OCI-M1 (cell line): Measurements from ENCODE around the gene RFXANK.
"Not testable (repeated sequence)": the region's sequence is repeated elsewhere in the genome, so short reads cannot be mapped to it uniquely, and the experiment has no call there.

ENCODE experiments used
- DNase-seq: peaks from one replicate; lab custom pipeline; 2025; lab: John Stamatoyannopoulos, UW

The RFXANK gene, protein sequence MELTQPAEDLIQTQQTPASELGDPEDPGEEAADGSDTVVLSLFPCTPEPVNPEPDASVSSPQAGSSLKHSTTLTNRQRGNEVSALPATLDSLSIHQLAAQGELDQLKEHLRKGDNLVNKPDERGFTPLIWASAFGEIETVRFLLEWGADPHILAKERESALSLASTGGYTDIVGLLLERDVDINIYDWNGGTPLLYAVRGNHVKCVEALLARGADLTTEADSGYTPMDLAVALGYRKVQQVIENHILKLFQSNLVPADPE

DNA sequence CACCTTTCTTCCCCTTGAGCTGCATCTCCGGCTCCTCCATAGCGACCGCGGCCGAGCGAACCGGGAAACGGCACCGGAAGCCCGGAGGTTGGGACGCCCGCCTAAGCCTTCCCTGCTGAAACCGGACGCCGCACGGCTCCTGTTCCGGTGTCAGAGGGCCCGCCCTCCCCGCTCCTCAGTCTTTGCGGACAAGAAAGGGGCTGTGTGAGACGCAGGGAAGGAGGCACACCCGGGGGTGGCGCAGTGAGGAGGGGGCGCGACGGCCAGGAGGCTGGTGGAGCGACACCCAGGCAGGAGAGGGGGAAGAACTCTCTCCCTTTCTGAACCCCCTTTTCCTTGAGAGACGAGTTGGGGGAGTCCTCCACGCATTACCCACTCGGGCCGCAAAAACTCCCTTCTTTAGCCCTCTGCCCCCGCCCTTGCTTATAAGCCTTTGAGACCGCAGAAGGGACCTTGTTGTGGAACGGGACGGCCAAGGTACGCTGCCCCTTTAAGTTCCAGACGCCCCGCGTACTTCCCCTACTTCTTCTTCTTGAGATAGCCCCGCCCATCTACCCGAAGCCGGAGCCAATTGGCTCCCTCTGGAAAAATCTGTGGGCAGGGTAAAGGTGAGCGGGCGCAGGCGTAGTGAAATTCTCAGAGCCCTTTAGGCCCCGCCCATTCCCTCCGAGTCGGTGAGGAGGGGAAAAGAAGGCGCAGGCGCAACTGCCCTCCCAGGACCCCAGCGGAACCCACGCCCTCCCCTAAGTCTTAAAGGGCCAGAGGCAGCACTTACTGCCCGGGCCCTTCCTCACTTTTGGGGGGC is at the start of gene RFXANK, which contains the start of gene BORCS8:
Gene RFXANK (plus strand): TSS at position 181 of the 805 bp plus-strand sequence. CDS start 1,689 bp downstream, outside the sequence.
Gene BORCS8 (minus strand): TSS at position 75 of the 805 bp plus-strand sequence. CDS start 35 bp downstream, at position 40.
- DNase-seq: peak; percentile 99

DNA sequence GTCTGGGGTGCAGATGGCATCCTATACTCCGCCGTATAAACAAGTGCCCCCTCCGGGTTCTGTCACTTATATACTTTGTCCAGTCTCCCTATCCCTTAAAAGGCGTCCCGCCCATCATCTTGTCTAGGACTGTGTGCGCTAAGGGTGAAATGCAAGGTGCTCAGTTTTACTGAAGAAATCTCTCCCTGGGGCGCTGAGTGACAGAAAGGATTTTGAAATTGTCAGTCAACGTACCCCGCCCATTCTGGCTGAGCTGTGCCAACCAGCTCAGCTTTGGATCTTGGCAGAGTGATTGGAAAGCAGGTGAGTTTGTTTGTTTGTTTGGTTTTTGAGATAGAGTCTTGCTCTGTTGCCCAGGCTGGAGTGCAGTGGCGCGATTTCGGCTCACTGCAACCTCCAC is 49.7 kb upstream of the RFXANK start:
- DNase-seq: no peak

DNA sequence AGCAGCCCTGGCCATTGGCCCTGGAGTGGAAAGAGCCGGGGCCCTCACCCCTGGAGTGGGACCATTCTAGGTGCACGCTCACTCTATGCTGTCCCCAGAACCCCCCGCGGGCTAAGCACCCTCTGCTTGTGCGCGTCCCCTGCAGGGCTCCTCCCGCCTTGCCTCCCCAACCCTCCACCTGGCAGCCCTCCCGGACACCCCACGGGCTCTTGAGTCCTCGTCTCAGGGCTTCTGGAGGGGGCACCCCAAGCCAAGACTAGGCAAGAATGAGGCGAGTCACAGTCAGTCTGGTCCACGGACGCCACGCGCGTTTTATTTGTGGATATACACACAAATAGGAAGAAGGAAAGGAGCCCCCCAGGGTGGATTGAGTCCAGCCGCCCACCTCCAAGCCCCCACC is 46.8 kb upstream of the RFXANK start:
- DNase-seq: no peak

GRCh38 chr19:19145684-19146608 is 46.1 kb upstream of the RFXANK start:
- DNase-seq: peak; percentile 87

DNA sequence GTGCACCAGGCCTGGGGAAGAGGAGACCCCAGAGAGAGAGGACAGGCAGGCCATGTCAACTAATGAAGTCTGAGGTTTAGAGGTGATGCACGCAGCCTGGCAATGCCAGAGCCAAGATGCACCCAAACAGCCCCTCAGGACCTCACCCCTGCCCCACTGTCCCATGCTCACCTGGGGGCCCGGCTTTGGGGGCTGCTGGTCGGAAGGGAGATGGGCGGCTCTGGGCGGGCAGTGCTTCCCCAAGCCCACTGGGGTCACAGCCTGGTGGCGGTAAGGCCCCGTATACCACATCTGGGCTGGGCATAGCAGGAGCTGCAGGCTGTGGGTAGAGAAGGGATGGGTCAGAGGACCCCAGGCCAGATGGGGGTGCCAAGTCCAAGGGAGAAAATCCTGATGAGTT is 45.2 kb upstream of the RFXANK start:
- no peak for DNase-seq

DNA sequence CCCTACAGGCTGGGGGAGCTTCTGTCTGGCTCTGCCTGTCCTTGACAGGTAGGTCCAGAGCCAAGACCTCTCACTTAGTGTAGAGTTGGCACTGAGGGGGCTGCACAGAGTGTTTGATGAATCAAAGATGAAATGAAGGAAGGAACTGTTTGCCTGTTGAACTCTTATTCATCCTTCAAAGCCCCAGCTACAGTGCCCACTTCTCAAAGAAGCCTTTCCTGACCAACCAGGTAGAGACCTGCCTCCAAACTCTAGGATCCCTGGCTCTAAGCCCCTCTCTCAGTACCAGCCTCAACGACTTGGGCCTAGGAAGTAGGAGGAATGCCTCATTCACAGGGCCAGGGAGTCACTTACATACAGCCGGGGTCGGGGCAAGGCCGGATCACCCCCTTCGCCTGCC is 44.7 kb upstream of the RFXANK start:
- no peak for DNase-seq

- not testable (repeated sequence) for DNase-seq
Measured at GRCh38 chr19:19148504-19148903, 43.6 kb upstream of the RFXANK start.

DNA sequence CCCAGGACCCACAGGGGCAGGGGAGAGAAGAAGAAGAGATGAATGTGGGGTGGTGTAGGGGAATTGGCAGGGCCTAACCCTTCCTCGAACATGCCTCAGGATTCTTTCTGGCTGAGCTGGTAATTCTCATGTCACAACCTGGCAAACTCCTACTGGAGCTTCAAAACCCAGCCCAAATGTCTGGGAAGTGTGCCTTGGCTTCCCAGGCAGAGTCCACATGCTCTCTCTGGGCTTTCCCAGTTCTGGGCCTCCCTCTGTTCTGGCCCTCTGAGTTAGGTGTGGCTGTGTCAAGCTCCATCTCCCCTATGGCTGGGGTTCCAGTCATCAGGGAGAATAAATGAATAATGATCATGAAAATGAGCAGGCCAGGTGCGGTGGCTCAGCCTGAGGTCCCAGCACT is 42.6 kb upstream of the RFXANK start:
- DNase-seq: no peak

DNA sequence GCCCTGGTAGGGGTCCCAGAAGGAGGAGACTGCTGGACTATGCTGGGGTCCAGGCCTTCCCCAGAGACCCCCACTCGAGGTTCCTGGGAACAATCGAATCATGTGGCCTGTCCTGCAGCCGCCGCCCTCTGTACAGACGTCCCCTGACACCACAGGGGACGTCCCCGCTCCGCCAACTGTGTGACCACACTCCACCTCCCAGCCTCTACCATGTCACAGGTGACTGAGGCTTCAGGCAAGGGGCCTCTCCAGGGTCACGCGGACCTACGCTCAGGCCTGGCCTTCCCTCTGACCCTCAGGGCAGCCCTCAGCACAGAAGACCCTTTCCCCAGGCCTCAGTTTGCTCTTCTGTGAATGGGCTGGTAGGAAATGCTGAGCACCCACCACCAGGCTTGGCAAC is 40.6 kb upstream of the RFXANK start:
- no peak for DNase-seq

- DNase-seq: no peak
Measured at GRCh38 chr19:19152668-19153384, 39.2 kb upstream of the RFXANK start.

- no peak for DNase-seq
Measured at GRCh38 chr19:19154768-19155494, 37.1 kb upstream of the RFXANK start.

GRCh38 chr19:19155495-19156219 is 36.4 kb upstream of the RFXANK start:
- no peak for DNase-seq

DNA sequence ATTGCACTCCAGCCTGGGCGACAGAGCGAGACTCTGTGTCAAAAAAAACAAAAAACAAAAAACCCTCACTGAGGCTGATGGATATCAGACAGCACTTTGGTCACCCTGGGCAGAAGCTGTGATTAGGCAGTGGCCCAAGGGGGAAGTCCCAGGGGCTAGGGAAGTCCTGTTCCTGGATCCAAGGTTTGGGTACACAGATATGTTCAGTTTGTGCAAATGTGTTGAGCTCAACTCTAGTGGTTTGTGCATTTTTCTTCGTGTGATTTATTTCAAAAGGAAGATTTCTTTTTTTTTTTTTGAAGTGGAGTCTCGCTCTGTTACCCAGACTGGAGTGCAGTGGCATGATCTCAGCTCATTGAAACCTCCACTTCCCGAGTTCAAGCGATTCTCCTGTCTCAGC is 34.2 kb upstream of the RFXANK start:
- no peak for DNase-seq

DNA sequence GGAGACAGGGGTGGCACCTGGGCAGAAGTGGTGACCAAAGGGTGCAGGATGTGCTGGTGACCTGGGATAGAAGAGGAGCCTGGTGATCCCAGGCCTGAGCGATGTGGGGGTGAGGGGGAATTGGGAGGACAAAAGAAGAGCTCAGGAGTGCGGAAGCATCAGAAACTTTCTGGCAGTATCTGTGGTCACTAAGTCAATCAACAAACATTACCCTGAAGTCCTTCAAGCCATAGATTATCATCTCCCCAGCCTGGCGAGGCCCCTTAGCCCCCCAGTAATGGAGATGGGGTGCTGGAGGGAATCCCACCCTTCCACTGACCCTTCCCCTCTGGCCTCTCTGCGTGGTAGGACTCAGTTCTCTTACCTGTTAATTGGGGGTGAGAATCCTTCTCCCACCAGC is 32.5 kb upstream of the RFXANK start:
- DNase-seq: no peak

DNA sequence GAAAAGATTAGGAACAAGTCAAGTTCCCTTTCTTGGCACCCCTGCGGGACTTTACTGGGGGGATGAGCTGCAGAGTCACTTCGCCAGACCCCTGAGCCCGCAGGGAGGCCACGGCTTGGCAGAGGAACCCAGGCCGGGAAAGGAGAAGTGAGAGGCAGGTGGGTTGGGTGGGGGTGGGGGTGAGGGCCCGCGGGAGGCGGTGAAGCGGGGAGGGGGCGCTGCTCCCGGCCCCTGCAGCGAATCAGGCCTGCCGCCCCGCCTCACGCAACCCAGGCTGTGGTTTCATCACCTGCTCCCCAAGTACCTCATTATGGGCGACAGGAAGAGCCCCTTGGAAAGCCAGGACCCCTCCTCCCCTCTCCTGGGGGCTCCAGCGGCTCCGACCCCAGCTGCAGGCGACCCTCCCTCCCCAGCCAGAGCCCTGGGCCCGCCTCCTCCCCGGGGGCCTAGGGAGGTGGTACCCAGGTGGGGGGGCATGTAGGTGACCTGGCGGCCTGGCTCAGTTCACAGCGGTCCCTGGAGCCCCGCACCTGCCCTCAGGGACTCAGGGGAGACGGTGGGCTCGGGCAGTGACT is 31.5 kb upstream of the RFXANK start:
- DNase-seq: no peak

- DNase-seq: no peak
Measured at GRCh38 chr19:19162495-19162894, 29.6 kb upstream of the RFXANK start.

- no peak for DNase-seq
Measured at GRCh38 chr19:19165396-19165795, 26.7 kb upstream of the RFXANK start.

GRCh38 chr19:19167612-19168011 is 24.4 kb upstream of the RFXANK start:
- DNase-seq: no peak

DNA sequence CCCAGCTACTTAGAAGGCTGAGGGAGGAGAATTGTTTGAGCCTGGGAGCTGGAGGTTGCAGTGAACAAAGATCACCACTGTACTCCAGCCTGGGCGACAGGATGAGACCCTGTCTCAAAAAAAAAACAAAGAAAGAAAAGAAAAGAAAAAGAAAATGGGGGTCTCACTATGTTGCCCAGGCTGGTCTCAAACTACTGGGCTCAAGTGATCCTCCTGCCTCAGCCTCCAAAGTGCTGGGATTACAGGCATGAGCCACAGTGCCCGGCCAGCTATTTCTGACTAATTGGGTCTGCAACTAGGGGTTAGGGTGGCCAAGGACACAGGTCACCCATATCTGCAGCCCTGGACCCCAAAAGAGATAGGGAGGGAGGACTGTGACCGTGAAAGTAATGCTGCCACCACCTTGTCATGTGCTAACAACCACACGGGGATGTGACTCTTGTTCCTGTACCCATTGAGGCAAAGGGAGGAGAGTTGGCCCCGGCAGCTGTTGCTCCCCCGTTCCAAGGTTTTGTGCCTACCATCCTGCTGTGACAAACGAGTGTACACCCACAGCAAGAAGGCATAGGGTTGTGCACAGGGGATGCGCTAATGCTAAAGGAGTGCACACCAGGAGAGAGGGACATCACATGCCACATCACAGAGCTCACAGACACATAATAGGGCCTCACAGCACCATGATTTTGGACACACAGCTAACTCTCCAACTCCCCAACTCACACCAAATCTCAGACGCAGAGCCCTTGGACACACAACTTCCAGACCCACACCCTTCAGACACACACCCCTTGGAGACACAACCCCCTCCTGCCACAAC is 22.6 kb upstream of the RFXANK start:
- DNase-seq: no peak
